ENCODE data around the gene SPEN. TPM values are rescaled to one million over a fixed set of nuclear protein-coding genes. Genes with fewer than 3 reads are reported as not detected.

SPEN gene
- total and polyA plus RNA-seq, 2 of the 13 experiments (the other 11 are each of a cell fraction or from before 2014, with no cell fraction given): 4.8 to 14.0 TPM

- TF ChIP-seq ZNF724P (CRISPR knock-in tag; IDR thresholded peaks at IDR 0.05; ENCODE audit: borderline replicate concordance): 0 out of 2 replicates have a peak, but pooled peaks have one; percentile 18
- no peak for TF ChIP-seq ZNF180 (CRISPR knock-in tag; IDR thresholded peaks at IDR 0.05; ENCODE audit: borderline replicate concordance, low read depth)
- peak; percentile 43; the same call in 1 of the 2 replicates for TF ChIP-seq NRL (CRISPR knock-in tag; IDR thresholded peaks at IDR 0.05; ENCODE audit: borderline replicate concordance)
- peak; percentile 69 for TF ChIP-seq MED1 (CRISPR knock-in tag; IDR thresholded peaks at IDR 0.05)
- TF ChIP-seq MAX (IDR thresholded peaks at IDR 0.05): peak; percentile 66; the same call in 1 of the 2 replicates
- TF ChIP-seq ZNF563 (CRISPR knock-in tag; IDR thresholded peaks at IDR 0.05): peak; percentile 70
- peak; percentile 61; the same call in 1 of the 2 replicates for TF ChIP-seq KDM5B (CRISPR knock-in tag; IDR thresholded peaks at IDR 0.05; ENCODE audit: borderline replicate concordance)
- peak; percentile 70; the same call in 1 of the 2 replicates for TF ChIP-seq ATF7-NPFF (CRISPR knock-in tag; IDR thresholded peaks at IDR 0.05; ENCODE audit: low read depth)
- TF ChIP-seq HINFP (CRISPR knock-in tag; IDR thresholded peaks at IDR 0.05; ENCODE audit: low read depth): peak; percentile 86; the same call in 1 of the 2 replicates
- TF ChIP-seq ZNF362 (CRISPR knock-in tag; IDR thresholded peaks at IDR 0.05; ENCODE audit: borderline replicate concordance): peak; percentile 46; the same call in 1 of the 2 replicates
- peak; percentile 22; the same call in 1 of the 2 replicates for TF ChIP-seq ZNF691 (CRISPR knock-in tag; IDR thresholded peaks at IDR 0.05; ENCODE audit: borderline replicate concordance, low read depth)
- 0 out of 2 replicates have a peak, but pooled peaks have one; percentile 17 for TF ChIP-seq FOXO1 (CRISPR knock-in tag; IDR thresholded peaks at IDR 0.05)
- TF ChIP-seq TFE3 (CRISPR knock-in tag; IDR thresholded peaks at IDR 0.05): no peak
- peak; percentile 84 for TF ChIP-seq TFDP1 (CRISPR knock-in tag; IDR thresholded peaks at IDR 0.05; ENCODE audit: borderline replicate concordance)
- peak; percentile 79 to 84 for TF ChIP-seq POLR2A (IDR thresholded peaks at IDR 0.05; ENCODE audit: insufficient read depth in 1 of 2, low read depth in 2 of 2, low read length in 2 of 2)
- TF ChIP-seq ZSCAN21 (CRISPR knock-in tag; IDR thresholded peaks at IDR 0.05; ENCODE audit: borderline replicate concordance): peak; percentile 80
- TF ChIP-seq PCBP2 (optimal IDR thresholded peaks at IDR 0.05; ENCODE audit: low read depth, low read length, poor library complexity, severe bottlenecking): no peak
- 0 out of 2 replicates have a peak, but pooled peaks have one; percentile 4 for TF ChIP-seq ZFP90 (CRISPR knock-in tag; IDR thresholded peaks at IDR 0.05; ENCODE audit: borderline replicate concordance)
- TF ChIP-seq TGIF2 (CRISPR knock-in tag; IDR thresholded peaks at IDR 0.05): 0 out of 2 replicates have a peak, but pooled peaks have one; percentile 31
- 0 out of 2 replicates have a peak, but pooled peaks have one; percentile 81 for TF ChIP-seq ZNF839 (CRISPR knock-in tag; IDR thresholded peaks at IDR 0.05; ENCODE audit: borderline replicate concordance)
These were observed at the start of gene SPEN (continued) for GRCh38 chr1:15847100-15847892.
